Vagina (tissue), 2 donors: Measurements from ENCODE around the gene SPTLC1. TPM values are rescaled to one million over a fixed set of nuclear protein-coding genes. Genes with fewer than 3 reads are reported as not detected.

Source experiments
- DNase-seq, 2 donors: peaks; one replicate each; pipeline ENCODE4 v3.0.0-alpha.2; 2017; ENCODE audit errors: extremely low spot score in 2 of 2
- H3K27ac ChIP-seq: fragments of 200-600 bp; sonication (generic); one replicate; pipeline ENCODE4 v1.5.1; 2019
- H3K27me3 ChIP-seq: fragments of 200-600 bp; sonication (generic); one replicate; pipeline ENCODE4 v1.5.1; 2019
- H3K36me3 ChIP-seq, 2 donors: fragments of 200-600 bp; sonication (generic); one replicate each; pipeline ENCODE4 v1.5.1; 2017 to 2019
- H3K4me1 ChIP-seq: fragments of 200-600 bp; sonication (generic); one replicate; pipeline ENCODE4 v1.5.1; 2019
- H3K4me3 ChIP-seq, 2 donors: fragments of 200-600 bp; sonication (generic); 1 replicate in 1 of 2; 2 replicates in 1 of 2; pipeline ENCODE4 v1.5.1; 2016 to 2019
- H3K9me3 ChIP-seq: fragments of 200-600 bp; sonication (generic); one replicate; pipeline ENCODE4 v1.5.1; 2019
- POLR2A ChIP-seq, 2 donors: fragments of 450-650 bp; IDR thresholded peaks; one replicate each; pipeline ENCODE4 v1.6.1; 2017; ENCODE audit warnings: antibody characterized with exemption in 2 of 2, mild to moderate bottlenecking in 2 of 2, moderate library complexity in 2 of 2
- POLR2AphosphoS5 ChIP-seq, 2 donors: sonication (generic); formaldehyde crosslinking; IDR thresholded peaks; one replicate each; pipeline ENCODE4 v1.9.0; 2017; ENCODE audit warnings: antibody characterized with exemption in 2 of 2, mild to moderate bottlenecking in 2 of 2, low read depth in 1 of 2; ENCODE audit not compliant: insufficient read depth in 1 of 2
- intact Hi-C: fragments of 100-400 bp; cut with DNase I; formaldehyde crosslinking; loops from one replicate; pipeline ENCODE4 v1.15.1; 2023
- total RNA-seq: library from RNA; depleted of rRNA; stranded (reverse); fragments of >200 nt; gene quantifications from one replicate; pipeline ENCODE4 v1.2.3, GENCODE V29; 2016
- TF ChIP-seq, protein P1 (sequence below), 3 experiments: fragments of 450-650 bp in 2 of 3; fragments of 200-600 bp in 1 of 3; sonication (generic) in 1 of 3; IDR thresholded peaks; one replicate each; pipeline ENCODE4 v1.5.1; 2017 to 2019; ENCODE audit warnings: antibody characterized with exemption in 3 of 3, mild to moderate bottlenecking in 2 of 3, moderate library complexity in 2 of 3

Gene SPTLC1
- total RNA-seq, 1 donor from 2014 or later, result 68.5 TPM

DNA sequence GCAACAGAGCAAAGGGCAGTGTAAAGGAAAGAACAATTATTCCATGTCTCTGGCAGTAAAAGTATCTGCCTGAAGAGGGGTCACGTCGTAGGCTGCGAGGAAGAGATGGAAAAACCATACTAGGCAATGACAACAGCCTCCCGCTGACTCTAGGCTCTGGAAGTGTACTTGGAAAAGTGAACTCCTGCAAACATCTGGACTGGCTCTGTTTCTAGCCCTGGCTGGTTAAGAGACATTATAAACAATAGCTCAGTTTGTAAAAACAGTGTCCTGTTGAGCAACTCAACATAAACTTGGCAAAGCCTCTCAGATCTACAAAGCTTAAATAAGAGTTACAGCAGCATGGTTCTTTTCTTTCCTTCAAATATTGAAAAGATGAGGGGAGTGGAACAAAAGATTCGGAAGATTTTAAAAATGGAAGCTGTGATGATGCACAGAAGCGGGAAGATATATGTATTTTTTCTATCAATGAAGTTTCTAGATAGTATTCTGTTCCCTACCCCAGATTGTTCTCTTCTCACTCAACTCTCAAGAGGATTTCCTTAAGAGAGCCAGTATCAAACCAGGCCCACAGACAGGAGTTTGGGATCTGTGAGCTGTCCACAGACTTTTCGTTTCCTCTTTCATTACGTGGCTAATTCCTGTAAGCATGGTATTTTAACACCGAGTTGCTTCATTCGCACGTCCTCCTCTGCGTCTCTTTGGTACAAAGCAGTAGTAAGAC is 79.4 kb downstream of the SPTLC1 start:
- TF ChIP-seq POLR2AphosphoS5 (IDR thresholded peaks at IDR 0.05; ENCODE audit: insufficient read depth in 1 of 2, low read depth in 1 of 2) (no peak), POLR2A (IDR thresholded peaks at IDR 0.05) (no peak)
- TF ChIP-seq, protein P1, sequence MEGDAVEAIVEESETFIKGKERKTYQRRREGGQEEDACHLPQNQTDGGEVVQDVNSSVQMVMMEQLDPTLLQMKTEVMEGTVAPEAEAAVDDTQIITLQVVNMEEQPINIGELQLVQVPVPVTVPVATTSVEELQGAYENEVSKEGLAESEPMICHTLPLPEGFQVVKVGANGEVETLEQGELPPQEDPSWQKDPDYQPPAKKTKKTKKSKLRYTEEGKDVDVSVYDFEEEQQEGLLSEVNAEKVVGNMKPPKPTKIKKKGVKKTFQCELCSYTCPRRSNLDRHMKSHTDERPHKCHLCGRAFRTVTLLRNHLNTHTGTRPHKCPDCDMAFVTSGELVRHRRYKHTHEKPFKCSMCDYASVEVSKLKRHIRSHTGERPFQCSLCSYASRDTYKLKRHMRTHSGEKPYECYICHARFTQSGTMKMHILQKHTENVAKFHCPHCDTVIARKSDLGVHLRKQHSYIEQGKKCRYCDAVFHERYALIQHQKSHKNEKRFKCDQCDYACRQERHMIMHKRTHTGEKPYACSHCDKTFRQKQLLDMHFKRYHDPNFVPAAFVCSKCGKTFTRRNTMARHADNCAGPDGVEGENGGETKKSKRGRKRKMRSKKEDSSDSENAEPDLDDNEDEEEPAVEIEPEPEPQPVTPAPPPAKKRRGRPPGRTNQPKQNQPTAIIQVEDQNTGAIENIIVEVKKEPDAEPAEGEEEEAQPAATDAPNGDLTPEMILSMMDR (IDR thresholded peaks at IDR 0.05), result no peak
- Histone ChIP-seq H3K4me3 (no peak overlapping the region), H3K27me3 (no peaks in the 10 kb centered on the region), H3K27ac (peak overlapping the region; percentile 60), H3K9me3 (no peaks in the 10 kb centered on the region), H3K4me1 (peaks cover 23% of the 10 kb centered on the region), H3K36me3 (peaks cover 0 to 39% of the 10 kb centered on the region in 2 donors)
- no peak for DNase-seq
- intact Hi-C loops, result no loop called here

DNA sequence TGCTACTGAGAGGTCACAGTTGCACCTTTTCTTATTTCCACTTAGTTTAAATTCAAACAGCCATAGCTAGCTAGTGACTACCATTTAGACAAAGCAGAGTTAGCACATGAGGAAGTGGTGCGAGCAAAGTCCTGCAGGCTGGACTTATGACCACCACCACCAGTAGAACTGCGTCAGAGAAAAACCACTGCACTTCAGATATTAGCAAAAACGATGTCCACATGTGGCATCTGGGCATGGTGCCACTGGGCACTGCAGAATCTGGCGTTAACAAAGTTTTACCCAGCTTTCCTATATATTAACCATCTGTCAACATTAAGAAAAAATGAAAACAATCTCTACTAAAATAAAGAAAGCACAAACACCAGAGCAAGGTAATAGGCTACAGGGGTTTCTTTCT is 80.1 kb downstream of the SPTLC1 start:
- Histone ChIP-seq H3K4me3 (no peak overlapping the region), H3K9me3 (no peaks in the 10 kb centered on the region), H3K4me1 (peaks cover 23% of the 10 kb centered on the region), H3K27ac (peak overlapping the region; percentile 52), H3K36me3 (peaks cover 0 to 39% of the 10 kb centered on the region in 2 donors), H3K27me3 (no peaks in the 10 kb centered on the region)
- TF ChIP-seq POLR2AphosphoS5 (IDR thresholded peaks at IDR 0.05; ENCODE audit: insufficient read depth in 1 of 2, low read depth in 1 of 2), result no peak
- TF ChIP-seq, protein P1 (IDR thresholded peaks at IDR 0.05), result no peak
- no peak for TF ChIP-seq POLR2A (IDR thresholded peaks at IDR 0.05)
- intact Hi-C loops, result no loop called here
- no peak for DNase-seq

DNA sequence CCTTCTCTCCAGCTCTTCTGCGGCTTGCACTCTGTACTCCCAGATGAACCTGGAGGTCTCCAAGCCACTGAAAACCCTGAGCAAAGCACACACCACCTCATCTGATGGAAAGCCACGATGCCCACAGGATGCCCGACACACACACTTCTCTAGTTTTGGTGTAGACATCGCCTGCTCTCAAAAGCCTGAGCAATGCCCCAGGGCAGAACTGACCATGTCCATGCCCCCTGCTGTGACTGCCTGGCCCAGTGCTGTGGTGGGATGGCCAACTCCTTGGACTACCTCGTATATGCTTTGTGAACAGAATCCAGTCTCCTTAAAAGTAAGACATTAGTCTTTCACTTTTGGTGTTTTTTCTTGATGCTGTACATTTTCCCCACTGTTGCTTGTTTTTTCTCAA is 81.2 kb downstream of the SPTLC1 start:
- H3K4me3 ChIP-seq, result no peak overlapping the region
- H3K27ac ChIP-seq, result peak overlapping the region; percentile 17
- H3K36me3 ChIP-seq, result peaks cover 0 to 39% of the 10 kb centered on the region in 2 donors
- intact Hi-C loops, result no loop called here
- H3K27me3 ChIP-seq, result no peaks in the 10 kb centered on the region
- no peaks in the 10 kb centered on the region for H3K9me3 ChIP-seq
- DNase-seq, result no peak
- peaks cover 23% of the 10 kb centered on the region for H3K4me1 ChIP-seq
- no peak for TF ChIP-seq POLR2AphosphoS5 (IDR thresholded peaks at IDR 0.05; ENCODE audit: insufficient read depth in 1 of 2, low read depth in 1 of 2)
- no peak for TF ChIP-seq POLR2A (IDR thresholded peaks at IDR 0.05)
- TF ChIP-seq, protein P1 (IDR thresholded peaks at IDR 0.05), result no peak

DNA sequence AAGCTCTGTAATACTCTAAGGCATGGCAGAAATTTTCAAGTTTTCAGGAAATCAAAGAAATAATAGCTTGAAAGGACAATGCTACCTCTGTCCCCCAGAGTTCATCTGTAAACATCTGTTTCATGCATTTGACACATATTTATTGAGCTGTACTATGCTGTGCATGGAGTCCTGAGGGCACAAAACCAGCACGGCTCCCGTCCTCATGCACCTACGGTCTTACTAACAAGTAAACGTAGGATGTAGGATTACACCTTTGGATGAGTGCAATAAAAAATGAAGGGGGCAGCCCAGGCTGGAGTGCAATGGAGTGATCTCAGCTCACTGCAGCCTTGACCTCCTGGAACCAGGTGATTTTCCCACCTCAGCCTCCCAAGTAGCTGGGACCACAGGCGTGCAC is 81.9 kb downstream of the SPTLC1 start:
- peaks cover 23% of the 10 kb centered on the region for H3K4me1 ChIP-seq
- DNase-seq, result no peak
- no peak overlapping the region for H3K27ac ChIP-seq
- intact Hi-C loops, result no loop called here
- TF ChIP-seq POLR2A (IDR thresholded peaks at IDR 0.05) (no peak), POLR2AphosphoS5 (IDR thresholded peaks at IDR 0.05; ENCODE audit: insufficient read depth in 1 of 2, low read depth in 1 of 2) (no peak)
- TF ChIP-seq, protein P1 (IDR thresholded peaks at IDR 0.05), result no peak
- H3K9me3 ChIP-seq, result no peaks in the 10 kb centered on the region
- H3K4me3 ChIP-seq, result no peak overlapping the region
- H3K27me3 ChIP-seq, result no peaks in the 10 kb centered on the region
- peaks cover 0 to 39% of the 10 kb centered on the region in 2 donors for H3K36me3 ChIP-seq

DNA sequence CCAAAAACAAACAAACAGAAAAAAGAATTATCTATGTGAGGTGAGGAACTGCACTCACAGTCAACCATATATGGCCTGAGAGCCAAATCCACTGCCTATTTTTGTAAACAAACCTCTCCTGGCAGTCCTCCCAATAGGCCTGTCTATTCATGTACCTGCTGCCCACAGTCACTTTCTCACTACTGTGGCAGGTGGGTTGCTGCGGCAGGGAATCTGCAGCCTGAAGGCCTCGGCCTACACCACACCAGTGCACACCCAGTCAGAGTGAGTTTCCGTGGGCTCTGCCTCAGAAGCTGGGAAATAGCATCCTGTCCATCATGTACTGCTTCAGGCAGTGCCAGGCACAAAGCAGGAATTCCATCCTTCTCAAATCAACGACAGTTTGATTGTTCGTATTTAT is 82.3 kb downstream of the SPTLC1 start:
- DNase-seq, result no peak
- TF ChIP-seq POLR2A (IDR thresholded peaks at IDR 0.05) (no peak), POLR2AphosphoS5 (IDR thresholded peaks at IDR 0.05; ENCODE audit: insufficient read depth in 1 of 2, low read depth in 1 of 2) (no peak)
- TF ChIP-seq, protein P1 (IDR thresholded peaks at IDR 0.05), result no peak
- Histone ChIP-seq H3K27me3 (no peaks in the 10 kb centered on the region), H3K4me3 (no peak overlapping the region), H3K9me3 (no peaks in the 10 kb centered on the region), H3K36me3 (peaks cover 0 to 38% of the 10 kb centered on the region in 2 donors), H3K27ac (no peak overlapping the region), H3K4me1 (peaks cover 23% of the 10 kb centered on the region)
- intact Hi-C loops, result no loop called here
